Central memory CD8-positive, alpha-beta T cell (primary cell): ENCODE measurements around the gene PCDHGB3.
"Not testable (repeated sequence)": the region's sequence is repeated elsewhere in the genome, so short reads cannot be mapped to it uniquely, and the experiment has no call there.

ENCODE experiments used
- ATAC-seq: fragments of 150-1000 bp; cut with Tn5 transposase; replicated peaks from 2 replicates; pipeline ENCODE4 v1.10.0; 2022; ENCODE audit warnings: mild to moderate bottlenecking, moderate FRiP score, moderate number of reproducible peaks; ENCODE audit not compliant: poor library complexity, severe bottlenecking; ENCODE audit errors: extremely low read depth
- DNase-seq, 2 donors: peaks; one replicate each; pipeline ENCODE4 v3.0.0; 2021; ENCODE audit warnings: low spot score in 2 of 2
- H3K27ac Mint-ChIP-seq: one replicate; pipeline ENCODE4 v1.8.0; 2022; ENCODE audit warnings: low read depth, mild to moderate bottlenecking, moderate library complexity, mixed read lengths
- H3K27me3 Mint-ChIP-seq: one replicate; pipeline ENCODE4 v1.8.0; 2022; ENCODE audit warnings: mixed read lengths
- H3K36me3 Mint-ChIP-seq: one replicate; pipeline ENCODE4 v1.8.0; 2022; ENCODE audit warnings: mild to moderate bottlenecking, moderate library complexity, mixed read lengths; ENCODE audit not compliant: insufficient read depth
- H3K4me1 Mint-ChIP-seq: one replicate; pipeline ENCODE4 v1.8.0; 2022; ENCODE audit warnings: mixed read lengths
- H3K4me3 Mint-ChIP-seq: one replicate; pipeline ENCODE4 v1.8.0; 2022; ENCODE audit warnings: mild to moderate bottlenecking, moderate library complexity, mixed read lengths
- H3K9me3 Mint-ChIP-seq: one replicate; pipeline ENCODE4 v1.8.0; 2022; ENCODE audit warnings: mixed read lengths

Gene PCDHGB3

GRCh38 chr5:141369994-141370848 is at the start of gene PCDHGB3:
Gene PCDHGB3 (plus strand): TSS chr5:141370242. CDS start chr5:141370395, 153 bp downstream.
- Mint-ChIP-seq H3K4me1 (peaks cover 8% of the 10 kb centered on the region), H3K27me3 (peaks cover 64% of the 10 kb centered on the region), H3K27ac (no peak within 1 kb of the TSS), H3K4me3 (peak within 1 kb of the TSS; percentile 79), H3K36me3 (peaks cover 8% of the 10 kb centered on the region), H3K9me3 (peaks cover 12% of the 10 kb centered on the region)
- DNase-seq (no peak), ATAC-seq (peak; percentile 70)

- H3K4me3 Mint-ChIP-seq = peak overlapping the region; percentile 97
- H3K9me3 Mint-ChIP-seq = peaks cover 23% of the 10 kb centered on the region
- H3K27ac Mint-ChIP-seq = no peak overlapping the region
- no peak for ATAC-seq
- peaks cover 31% of the 10 kb centered on the region for H3K36me3 Mint-ChIP-seq
- DNase-seq = no peak
- H3K27me3 Mint-ChIP-seq = peaks cover 14% of the 10 kb centered on the region
- peaks cover 37% of the 10 kb centered on the region for H3K4me1 Mint-ChIP-seq
Measured at GRCh38 chr5:141322261-141322660, 47.8 kb upstream of the PCDHGB3 start.

GRCh38 chr5:141326088-141326854 is 43.8 kb upstream of the PCDHGB3 start:
- DNase-seq = peak; percentile 28 to 49
- Mint-ChIP-seq H3K4me1 (peaks cover 8% of the 10 kb centered on the region), H3K9me3 (no peaks in the 10 kb centered on the region)

GRCh38 chr5:141328231-141328630 is 41.8 kb upstream of the PCDHGB3 start:
- DNase-seq (no peak), ATAC-seq (no peak)
- Mint-ChIP-seq H3K36me3 (peaks cover 5% of the 10 kb centered on the region), H3K27me3 (peaks cover 43% of the 10 kb centered on the region), H3K4me1 (peaks cover 8% of the 10 kb centered on the region), H3K4me3 (no peak overlapping the region), H3K27ac (no peak overlapping the region), H3K9me3 (no peaks in the 10 kb centered on the region)

More at GRCh38 chr5:141326088-141326854, 43.8 kb upstream of the PCDHGB3 start:
- Mint-ChIP-seq H3K4me3 (peak overlapping the region; percentile 87), H3K36me3 (peaks cover 5% of the 10 kb centered on the region), H3K27me3 (peaks cover 36% of the 10 kb centered on the region), H3K27ac (peak overlapping the region; percentile 91)
- ATAC-seq = peak; percentile 89

GRCh38 chr5:141330299-141331080 is 39.6 kb upstream of the PCDHGB3 start, which contains the start of gene PCDHGA1:
Gene PCDHGA1 (plus strand): TSS chr5:141330514.
- Mint-ChIP-seq H3K4me1 (peaks cover 8% of the 10 kb centered on the region), H3K36me3 (peaks cover 6% of the 10 kb centered on the region), H3K27me3 (peaks cover 65% of the 10 kb centered on the region), H3K27ac (no peak within 1 kb of the TSS), H3K9me3 (peaks cover 5% of the 10 kb centered on the region), H3K4me3 (peak within 1 kb of the TSS; percentile 49)
- DNase-seq (no peak), ATAC-seq (peak; percentile 41)

GRCh38 chr5:141332571-141332970 is 37.5 kb upstream of the PCDHGB3 start:
- not testable (repeated sequence) for H3K4me1 Mint-ChIP-seq, H3K36me3 Mint-ChIP-seq, ATAC-seq, H3K4me3 Mint-ChIP-seq, H3K27ac Mint-ChIP-seq, H3K9me3 Mint-ChIP-seq, DNase-seq
- H3K27me3 Mint-ChIP-seq = peaks cover 69% of the 10 kb centered on the region

- H3K9me3 Mint-ChIP-seq = peaks cover 15% of the 10 kb centered on the region
Measured at GRCh38 chr5:141338538-141339306, 31.3 kb upstream of the PCDHGB3 start, which contains the start of gene PCDHGA2. Gene PCDHGA2 (plus strand): TSS chr5:141338760.

GRCh38 chr5:141340781-141341354 is 29.2 kb upstream of the PCDHGB3 start:
- not testable (repeated sequence) for DNase-seq, H3K4me1 Mint-ChIP-seq, H3K36me3 Mint-ChIP-seq, H3K27ac Mint-ChIP-seq, ATAC-seq, H3K4me3 Mint-ChIP-seq
- H3K27me3 Mint-ChIP-seq = peaks cover 91% of the 10 kb centered on the region
- peaks cover 11% of the 10 kb centered on the region for H3K9me3 Mint-ChIP-seq

More at GRCh38 chr5:141338538-141339306, 31.3 kb upstream of the PCDHGB3 start, which contains the start of gene PCDHGA2:
- Mint-ChIP-seq H3K4me1 (no peaks in the 10 kb centered on the region), H3K27me3 (peaks cover 92% of the 10 kb centered on the region), H3K36me3 (peaks cover 2% of the 10 kb centered on the region), H3K4me3 (no peak within 1 kb of the TSS), H3K27ac (no peak within 1 kb of the TSS)
- no peak for ATAC-seq
- no peak for DNase-seq

- Mint-ChIP-seq H3K9me3 (peaks cover 11% of the 10 kb centered on the region), H3K27ac (no peak overlapping the region), H3K4me1 (no peaks in the 10 kb centered on the region), H3K4me3 (no peak overlapping the region), H3K27me3 (peaks cover 88% of the 10 kb centered on the region), H3K36me3 (no peaks in the 10 kb centered on the region)
- ATAC-seq (no peak), DNase-seq (no peak)
Measured at GRCh38 chr5:141342773-141343172, 27.3 kb upstream of the PCDHGB3 start.

GRCh38 chr5:141343242-141343952 is 26.6 kb upstream of the PCDHGB3 start, which contains the start of gene PCDHGA3:
Gene PCDHGA3 (plus strand): TSS chr5:141343829. CDS start chr5:141344034, 205 bp downstream.
- Mint-ChIP-seq H3K27me3 (peaks cover 82% of the 10 kb centered on the region), H3K36me3 (no peaks in the 10 kb centered on the region), H3K4me3 (peak within 1 kb of the TSS; percentile 40), H3K27ac (no peak within 1 kb of the TSS), H3K4me1 (no peaks in the 10 kb centered on the region), H3K9me3 (peaks cover 5% of the 10 kb centered on the region)
- DNase-seq = no peak
- ATAC-seq = no peak
